ENCODE measurements around the gene DUSP22. TPM values are rescaled to one million over a fixed set of nuclear protein-coding genes. Genes with fewer than 3 reads are reported as not detected.

Gene DUSP22
- total RNA-seq, 1 experiment from 2014 or later = 25.0 TPM

DNA sequence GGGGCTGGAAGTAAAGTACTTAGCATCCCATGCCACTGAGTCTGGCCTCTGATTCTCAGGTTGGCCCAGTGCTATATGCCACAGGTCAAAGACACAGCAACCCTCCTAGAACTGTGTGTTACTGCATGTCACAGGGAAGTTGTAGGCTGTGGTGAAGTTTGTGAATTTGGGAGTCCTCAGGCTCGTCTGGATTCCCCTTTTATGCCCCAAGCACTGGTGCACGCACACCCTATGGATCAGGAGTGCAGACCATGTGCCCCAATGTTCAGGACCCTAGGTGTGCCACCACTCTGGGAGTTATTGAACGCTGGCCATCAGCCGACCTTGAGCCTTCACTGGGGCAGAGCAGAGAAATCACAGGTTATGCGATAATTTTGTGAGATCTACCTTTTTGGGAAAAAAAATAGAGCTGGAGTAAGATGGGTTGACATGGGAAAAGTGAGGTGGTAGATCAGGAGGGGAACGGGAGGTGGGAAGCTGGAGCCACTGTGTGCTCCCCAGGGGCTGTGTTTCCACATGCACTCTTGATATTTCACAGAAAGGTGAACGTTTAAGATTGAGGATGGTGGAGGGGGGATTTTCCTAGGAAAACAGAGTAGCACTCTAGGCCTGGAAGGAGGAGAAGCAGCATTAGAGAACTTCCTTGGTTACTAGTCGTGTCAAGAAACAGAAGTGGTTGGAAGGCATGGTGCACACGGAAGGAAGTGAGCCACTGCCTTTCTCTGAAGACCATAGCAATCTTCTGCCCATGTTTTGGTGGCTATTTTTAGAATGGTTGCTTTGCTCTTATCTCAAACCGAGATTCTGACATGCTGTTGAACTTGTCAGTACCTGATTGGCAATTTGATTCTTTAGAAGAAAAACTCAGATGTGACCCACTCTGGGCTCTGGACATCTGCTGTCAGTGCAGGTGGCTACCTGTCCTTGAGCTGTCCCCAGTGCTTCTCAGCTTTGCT, 44.1 kb downstream of the DUSP22 start:
- no peak overlapping the region for H3K4me3 Mint-ChIP-seq
- H2BK20ac ChIP-seq (ENCODE audit: low read depth, low read length, poor library complexity, severe bottlenecking) = no peak overlapping the region
- H2BK12ac ChIP-seq (ENCODE audit: insufficient read length, low read depth, low read length) = no peak overlapping the region
- no peaks in the 10 kb centered on the region; the same call in 1 of the 2 replicates for H3K27me3 Mint-ChIP-seq (ENCODE audit: low read depth)
- no peak overlapping the region for H3K23ac ChIP-seq (ENCODE audit: insufficient read length, low read depth, low read length)
- H4K20me1 ChIP-seq (ENCODE audit: control insufficient read depth, insufficient read depth, insufficient read length) = no peaks in the 10 kb centered on the region
- peak overlapping the region in 1 of 3 experiments; percentile 49; a peak in 1 of 7 replicates for H3K27ac Mint-ChIP-seq
- no peak for DNase-seq
- H3K79me1 ChIP-seq (ENCODE audit: insufficient read depth, low read depth, low read length, poor library complexity, severe bottlenecking) = no peaks in the 10 kb centered on the region
- H2BK120ac ChIP-seq (ENCODE audit: low read depth, low read length, poor library complexity, severe bottlenecking) = no peak overlapping the region
- no peak overlapping the region for H3K56ac ChIP-seq (ENCODE audit: insufficient read length, low read depth, low read length)
- H4K91ac ChIP-seq (ENCODE audit: insufficient read length, low read depth, low read length) = no peak overlapping the region
- no peak overlapping the region for H2BK5ac ChIP-seq (ENCODE audit: insufficient read length, low read length)
- no peak overlapping the region for H2AFZ ChIP-seq (ENCODE audit: low read length)
- WGBS (ENCODE audit: extremely low coverage, insufficient read length, low lambda C conversion rate) = no CpG with 5 or more reads among the region's 10 CpGs
- no peaks in the 10 kb centered on the region for H3K4me1 ChIP-seq (ENCODE audit: insufficient read depth, low read length)
- no peak overlapping the region for H3K4ac ChIP-seq (ENCODE audit: low read depth, low read length)
- peaks cover 4 to 18% (median 9%) of the 10 kb centered on the region in 3 experiments; a peak in 5 of 7 replicates for H3K36me3 Mint-ChIP-seq (ENCODE audit: insufficient read depth in 1 of 3, low read depth in 3 of 3)
- no peak overlapping the region for H2AK5ac ChIP-seq (ENCODE audit: insufficient read length, low read length)
- H2BK15ac ChIP-seq (ENCODE audit: low read depth, low read length) = no peak overlapping the region
- no peak overlapping the region for H3K14ac ChIP-seq (ENCODE audit: insufficient read depth, low read length)
- no peaks in the 10 kb centered on the region for H3K79me2 ChIP-seq (ENCODE audit: insufficient read depth, low read length)
- H3K23me2 ChIP-seq (ENCODE audit: insufficient read length, low read depth, low read length, poor library complexity, severe bottlenecking) = no peaks in the 10 kb centered on the region
- H3K4me1 Mint-ChIP-seq = no peaks in the 10 kb centered on the region
- H3K4me2 ChIP-seq (ENCODE audit: insufficient read depth, insufficient read length, low read length) = no peak overlapping the region
- no peak overlapping the region for H3K9ac ChIP-seq (ENCODE audit: extremely low read depth, insufficient read length, low read length)
- TF ChIP-seq, protein P1, sequence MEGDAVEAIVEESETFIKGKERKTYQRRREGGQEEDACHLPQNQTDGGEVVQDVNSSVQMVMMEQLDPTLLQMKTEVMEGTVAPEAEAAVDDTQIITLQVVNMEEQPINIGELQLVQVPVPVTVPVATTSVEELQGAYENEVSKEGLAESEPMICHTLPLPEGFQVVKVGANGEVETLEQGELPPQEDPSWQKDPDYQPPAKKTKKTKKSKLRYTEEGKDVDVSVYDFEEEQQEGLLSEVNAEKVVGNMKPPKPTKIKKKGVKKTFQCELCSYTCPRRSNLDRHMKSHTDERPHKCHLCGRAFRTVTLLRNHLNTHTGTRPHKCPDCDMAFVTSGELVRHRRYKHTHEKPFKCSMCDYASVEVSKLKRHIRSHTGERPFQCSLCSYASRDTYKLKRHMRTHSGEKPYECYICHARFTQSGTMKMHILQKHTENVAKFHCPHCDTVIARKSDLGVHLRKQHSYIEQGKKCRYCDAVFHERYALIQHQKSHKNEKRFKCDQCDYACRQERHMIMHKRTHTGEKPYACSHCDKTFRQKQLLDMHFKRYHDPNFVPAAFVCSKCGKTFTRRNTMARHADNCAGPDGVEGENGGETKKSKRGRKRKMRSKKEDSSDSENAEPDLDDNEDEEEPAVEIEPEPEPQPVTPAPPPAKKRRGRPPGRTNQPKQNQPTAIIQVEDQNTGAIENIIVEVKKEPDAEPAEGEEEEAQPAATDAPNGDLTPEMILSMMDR (conservative IDR thresholded peaks at IDR 0.05) = no peak
- peaks cover 56 to 59% of the 10 kb centered on the region in 2 experiments for H3K9me3 Mint-ChIP-seq
- H4K5ac ChIP-seq (ENCODE audit: insufficient read length, low read depth, low read length) = no peak overlapping the region
- H3T11ph ChIP-seq (ENCODE audit: low read length) = no peak overlapping the region
- H4K8ac ChIP-seq (replicated peaks; ENCODE audit: insufficient read length, low read depth, low read length) = no peak overlapping the region
- no peaks in the 10 kb centered on the region for H3K27me3 ChIP-seq (ENCODE audit: insufficient read depth, low read length)
- peaks cover 86% of the 10 kb centered on the region for H3K9me3 ChIP-seq (ENCODE audit: control insufficient read depth, low read depth, low read length)
- H3K18ac ChIP-seq (ENCODE audit: insufficient read length, low read depth, low read length) = no peak overlapping the region
- no peak overlapping the region for H3K27ac ChIP-seq (ENCODE audit: insufficient read length, low read depth, low read length)

Measured in H9 (cell line).